HuH-7.5 (cell line): ENCODE data around the gene LRP1-AS.

Experiments used
- DNase-seq: peaks from one replicate; pipeline ENCODE4 v3.0.0; 2011; ENCODE audit warnings: low spot score

Gene LRP1-AS

DNA sequence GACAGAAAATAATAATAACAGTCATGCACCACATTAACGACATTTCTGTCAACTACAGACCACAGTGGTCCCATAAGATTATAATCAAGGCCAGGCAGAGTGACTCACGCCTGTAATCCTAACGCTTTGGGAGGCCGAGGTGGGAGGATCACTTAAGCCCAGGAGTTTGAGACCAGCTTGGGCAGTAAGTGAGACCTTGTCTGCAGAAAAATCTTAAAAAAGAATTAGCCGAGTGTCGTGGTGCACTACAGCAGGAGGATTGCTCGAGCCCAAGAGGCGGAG is 49.9 kb downstream of the LRP1-AS start:
- DNase-seq, result no peak

DNA sequence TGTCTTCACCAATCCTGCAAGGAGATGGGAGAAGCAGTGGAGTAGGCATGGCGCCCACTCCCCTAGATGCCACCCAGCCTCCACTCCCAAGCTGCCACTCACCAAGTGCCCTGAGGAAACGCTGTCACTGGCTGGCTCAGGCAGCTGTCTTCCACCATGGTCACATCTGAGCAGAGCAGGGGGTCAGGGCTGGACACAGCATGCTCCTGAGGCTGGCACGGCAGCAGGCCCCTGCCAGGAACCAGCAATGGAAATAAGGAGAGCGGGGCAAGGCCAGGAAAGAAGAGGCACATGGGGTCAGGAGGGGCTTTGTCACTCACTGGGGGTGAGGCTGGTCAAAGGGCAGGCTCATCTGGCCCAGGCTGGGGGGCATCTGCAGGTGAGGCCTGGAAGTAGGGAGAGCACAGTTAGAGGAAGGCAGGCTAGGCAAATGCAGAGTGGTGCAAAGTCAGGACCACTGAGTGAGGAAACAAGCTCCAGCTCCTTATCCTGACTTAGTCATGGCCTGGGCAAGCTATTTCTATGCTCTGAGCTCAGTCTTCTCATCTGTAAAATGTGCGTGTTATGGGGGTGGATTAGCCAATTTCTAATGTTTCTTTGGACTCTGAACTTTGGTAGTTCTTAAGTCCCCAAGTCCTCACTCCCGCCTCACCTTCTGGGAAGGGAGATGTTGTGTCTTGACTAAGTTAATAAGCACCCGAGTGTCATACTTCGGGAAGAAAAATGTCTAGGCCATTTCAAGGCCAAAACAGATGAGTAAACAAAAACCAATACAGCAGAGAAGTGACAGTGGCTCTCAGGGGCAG is 50.5 kb downstream of the LRP1-AS start:
- DNase-seq, result no peak

DNA sequence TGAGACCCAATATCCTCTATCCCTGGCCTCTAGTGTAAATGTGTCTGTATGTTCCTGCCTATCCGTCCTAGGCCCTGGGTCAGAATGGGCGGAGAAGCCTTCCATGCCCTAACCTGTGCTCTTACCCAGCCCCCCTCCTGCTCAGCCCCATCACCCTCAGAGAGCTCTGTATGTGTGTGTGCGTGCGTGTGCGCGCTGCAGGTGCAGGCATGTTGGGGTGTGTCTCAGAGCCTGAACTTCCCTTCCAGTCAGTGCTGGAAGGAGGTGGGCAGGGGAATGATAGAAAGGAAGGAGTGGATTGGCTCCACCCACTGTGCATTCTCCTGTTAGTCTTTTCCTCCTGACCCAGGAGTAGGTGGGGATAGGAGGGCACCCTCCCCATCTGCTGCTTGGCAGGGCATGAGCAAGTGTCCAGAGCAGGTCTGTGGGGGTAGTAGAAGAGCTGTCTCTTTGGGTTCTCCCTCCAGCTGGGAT is 51.3 kb downstream of the LRP1-AS start:
- DNase-seq, result no peak

DNA sequence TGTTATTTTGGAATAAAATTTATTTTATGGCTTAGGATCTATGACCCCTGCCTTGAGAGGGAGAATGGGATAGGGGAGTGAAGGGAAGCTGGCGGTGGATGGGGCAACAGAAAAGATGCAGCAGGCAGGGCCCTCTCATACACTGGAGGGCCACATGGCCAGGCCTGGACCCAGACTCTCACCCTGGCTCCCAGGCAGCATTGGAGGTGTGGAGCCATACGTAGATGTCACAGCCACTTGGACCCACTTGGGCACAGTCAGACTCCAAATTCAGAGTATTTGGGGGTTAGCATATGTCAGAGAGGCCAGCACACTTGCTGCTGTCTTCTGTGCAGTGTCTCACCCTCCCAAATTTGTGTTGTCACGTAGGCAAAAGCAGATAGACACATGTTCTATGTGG is 52.0 kb downstream of the LRP1-AS start:
- no peak for DNase-seq
